HG02798 (cell line): ENCODE results near the gene MAN1A1.

Experiments
- ATAC-seq: cut with Tn5 transposase; IDR thresholded peaks from one replicate; pipeline ENCODE4 v1.9.1; 2021; ENCODE audit warnings: mild to moderate bottlenecking; ENCODE audit not compliant: unreplicated experiment, poor library complexity

MAN1A1 gene

DNA sequence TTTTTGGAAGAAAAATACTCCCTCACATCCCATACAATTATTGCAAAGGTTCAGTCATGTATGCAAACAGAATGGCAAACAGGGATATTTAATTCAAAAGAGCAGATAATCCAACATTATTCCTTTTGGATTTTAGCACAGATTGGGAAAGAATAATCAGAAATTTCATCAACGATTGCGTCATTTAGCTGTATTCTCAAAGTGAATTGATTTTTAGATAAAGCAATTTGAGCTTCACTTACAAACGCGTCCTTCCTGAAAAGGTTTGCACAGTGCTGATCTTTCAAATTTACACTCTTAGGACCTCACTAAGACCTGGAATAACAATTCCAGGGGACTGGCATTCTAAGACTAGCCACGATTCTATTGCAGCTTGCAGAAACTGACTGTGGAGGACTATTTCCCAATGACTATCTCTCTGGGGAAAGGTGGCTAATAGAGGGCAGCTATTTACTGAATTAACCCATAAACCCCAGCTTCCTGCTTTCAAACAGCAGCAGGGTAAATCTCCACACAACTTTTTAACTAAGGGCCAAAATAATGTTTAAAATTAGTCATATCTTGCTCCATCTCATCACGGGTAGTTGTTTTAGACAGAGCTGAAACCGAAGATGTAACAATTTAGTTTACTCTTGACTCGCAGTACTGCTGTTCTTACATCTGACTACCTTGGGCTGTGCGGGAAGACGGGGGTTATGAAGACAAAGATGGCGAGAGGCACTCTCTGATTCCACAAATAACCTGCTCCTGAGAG, 139.9 kb downstream of the MAN1A1 start:
- peak; percentile 54 for ATAC-seq

DNA sequence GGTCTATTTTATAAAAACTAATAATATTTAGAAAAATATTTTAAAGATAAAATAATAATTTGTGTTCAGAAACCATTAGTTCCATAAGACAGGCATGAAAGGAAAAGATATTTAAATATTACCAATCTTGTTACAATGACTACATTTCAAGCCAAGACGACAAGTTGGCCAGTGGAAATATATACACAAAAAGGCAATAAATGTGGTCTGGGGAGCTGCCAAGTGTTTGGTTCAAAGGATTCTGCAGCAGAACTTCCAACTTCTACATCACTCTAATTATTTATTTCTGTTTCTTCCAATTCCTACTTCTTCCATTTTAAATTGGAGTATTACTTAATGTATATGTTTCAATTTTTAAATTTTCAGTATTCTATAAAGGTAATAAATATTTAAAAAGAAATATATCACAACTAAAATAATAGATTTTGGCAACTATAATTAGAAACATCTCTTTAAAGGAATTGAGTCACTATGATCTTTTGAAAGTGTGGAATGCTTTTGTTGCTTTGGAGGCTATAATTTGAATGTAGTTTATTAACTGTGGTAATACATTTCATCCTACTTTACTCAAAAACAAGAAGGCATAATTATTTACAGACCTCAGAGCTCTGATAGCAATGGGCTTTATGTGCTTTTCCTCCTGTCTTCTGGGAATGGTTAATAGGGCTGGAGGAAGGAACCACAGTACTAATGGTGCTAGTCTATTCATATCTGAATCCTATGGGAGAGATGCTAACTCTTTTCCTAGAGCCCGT, 141.4 kb downstream of the MAN1A1 start:
- ATAC-seq: no peak

DNA sequence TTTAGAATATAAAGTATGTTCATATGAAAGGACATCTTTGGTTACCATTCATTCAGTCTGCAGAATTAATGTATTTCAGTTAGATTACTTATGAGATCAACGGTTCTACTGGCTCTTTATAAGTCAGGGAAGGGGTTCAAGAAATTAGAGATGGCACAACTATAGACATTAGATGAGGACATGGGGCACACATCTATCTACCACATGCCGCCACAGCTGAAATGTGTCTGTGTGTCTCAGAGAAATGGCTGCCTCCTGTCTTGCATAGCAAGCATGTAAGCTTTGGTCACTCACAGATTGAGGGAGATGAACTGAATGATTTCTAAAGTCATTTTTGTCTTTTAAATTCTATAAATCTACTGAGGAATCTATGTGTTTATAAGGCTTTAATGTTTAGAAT, 142.2 kb downstream of the MAN1A1 start:
- no peak for ATAC-seq

DNA sequence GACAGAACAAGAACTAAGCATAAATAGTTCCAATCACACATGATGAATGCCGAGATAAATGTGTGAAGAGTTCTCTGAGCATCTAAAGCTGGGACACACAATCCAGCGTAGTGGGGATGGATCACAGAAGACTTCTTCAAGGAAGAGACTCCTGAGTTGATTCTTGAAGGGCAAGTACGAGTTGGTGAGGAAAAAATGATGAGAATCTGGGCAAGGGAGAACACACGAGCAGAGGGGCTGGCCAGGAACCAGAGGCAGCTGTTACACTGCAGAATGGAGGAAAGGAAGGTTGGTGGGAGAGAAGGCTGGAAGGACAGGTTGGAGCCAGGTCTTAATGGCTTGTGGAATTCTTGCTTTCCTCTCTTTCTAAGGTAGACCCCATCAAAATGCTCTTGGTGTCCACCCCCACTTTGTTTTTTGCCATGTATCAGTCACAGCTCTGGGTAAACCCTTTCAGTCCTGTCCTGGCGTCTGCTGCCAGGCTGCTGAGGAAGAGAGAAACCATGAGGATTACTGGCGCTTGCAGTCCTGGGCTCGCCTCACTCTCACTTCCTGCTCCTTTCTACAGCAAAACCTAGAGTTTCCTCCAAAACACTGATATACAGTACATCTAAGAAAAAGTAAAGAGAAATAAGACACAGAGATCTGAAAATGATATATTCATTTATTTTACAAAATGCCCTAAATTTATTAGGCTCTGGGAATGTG, 143.5 kb downstream of the MAN1A1 start:
- ATAC-seq: peak; percentile 76

DNA sequence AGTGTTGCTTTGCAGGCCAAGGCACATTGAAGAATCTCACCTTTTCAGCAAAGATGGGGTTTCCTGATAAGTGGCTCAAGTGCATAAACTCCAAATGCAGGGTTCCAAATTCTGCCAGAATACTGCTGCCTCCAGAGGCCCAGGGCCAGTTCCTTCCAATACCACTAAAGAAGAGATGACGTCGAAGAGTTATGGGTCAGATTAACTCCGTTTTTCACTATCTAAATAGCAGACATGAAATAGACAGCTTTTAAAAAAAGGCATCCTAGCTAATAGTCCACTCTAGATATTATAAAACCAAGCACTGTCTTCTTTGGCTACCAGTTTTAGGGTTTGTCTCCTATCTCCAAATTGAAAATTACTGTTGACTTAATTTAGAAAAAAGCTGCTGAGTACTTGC, 144.8 kb downstream of the MAN1A1 start:
- no peak for ATAC-seq

DNA sequence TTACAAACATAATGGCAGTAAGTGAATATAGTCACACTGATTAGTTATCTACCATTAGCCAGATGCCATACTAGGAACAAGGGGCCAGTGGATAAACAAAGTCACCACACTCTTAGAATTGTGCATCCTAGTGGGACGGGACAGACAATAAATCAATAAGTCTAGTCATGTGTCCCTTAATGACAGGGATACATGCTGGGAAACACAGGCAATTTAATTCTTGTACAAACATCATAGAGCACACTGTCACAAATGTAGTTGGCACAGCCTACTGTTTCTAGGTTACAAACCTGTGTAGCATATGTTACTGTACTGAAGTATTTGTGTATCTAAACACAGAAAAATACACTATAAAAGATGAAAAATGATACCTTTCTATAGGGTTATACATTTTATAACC, 148.1 kb downstream of the MAN1A1 start:
- no peak for ATAC-seq

DNA sequence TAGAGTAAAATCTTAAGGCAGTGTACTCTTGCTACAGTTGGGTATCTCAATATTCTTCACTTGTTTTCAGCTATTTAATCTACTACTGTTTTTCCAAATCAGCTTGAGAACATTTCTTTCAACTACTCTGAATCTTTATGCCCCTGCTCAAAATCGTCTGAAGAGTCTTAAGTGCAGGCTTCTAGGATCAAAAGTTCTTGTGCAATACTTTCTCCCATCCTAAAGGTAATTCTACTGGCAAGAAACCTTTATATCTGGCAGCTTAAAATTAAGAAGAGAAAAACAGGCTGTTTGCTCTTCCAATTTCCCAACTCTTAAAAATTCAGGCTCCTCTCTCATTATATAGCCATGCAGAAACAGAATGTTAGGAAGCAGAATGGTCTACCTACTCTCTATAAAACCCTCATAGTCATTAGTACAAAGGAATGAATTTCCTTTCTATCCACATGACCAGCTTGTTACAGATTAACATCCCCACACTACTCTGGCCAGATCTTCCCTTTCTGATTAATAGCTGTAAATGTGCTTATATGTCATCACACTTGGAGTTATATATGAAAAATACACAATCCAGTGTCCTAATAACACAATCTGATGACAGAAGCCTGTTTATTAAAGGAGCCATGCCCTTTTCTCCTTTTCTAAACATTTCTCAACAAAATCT, 148.9 kb downstream of the MAN1A1 start:
- no peak for ATAC-seq

DNA sequence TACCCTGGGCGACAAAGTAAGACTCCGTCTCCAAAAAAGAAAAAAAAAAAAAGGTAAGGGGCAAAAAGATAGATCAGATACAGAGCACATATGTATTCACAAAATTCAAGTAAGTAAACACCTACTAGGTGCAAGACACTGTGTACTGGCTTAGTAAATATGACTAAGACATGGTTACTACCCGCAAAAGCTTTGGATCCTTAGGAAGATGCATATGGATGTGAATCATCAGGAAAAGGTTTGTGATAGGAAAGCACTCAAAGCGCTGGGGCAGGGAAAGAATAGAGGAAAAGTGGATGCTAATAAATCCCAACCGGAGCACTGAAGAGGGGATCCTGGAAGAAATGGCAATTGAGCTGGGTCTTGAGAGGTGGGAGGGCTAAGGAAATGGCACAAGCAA, 152.3 kb downstream of the MAN1A1 start:
- no peak for ATAC-seq

DNA sequence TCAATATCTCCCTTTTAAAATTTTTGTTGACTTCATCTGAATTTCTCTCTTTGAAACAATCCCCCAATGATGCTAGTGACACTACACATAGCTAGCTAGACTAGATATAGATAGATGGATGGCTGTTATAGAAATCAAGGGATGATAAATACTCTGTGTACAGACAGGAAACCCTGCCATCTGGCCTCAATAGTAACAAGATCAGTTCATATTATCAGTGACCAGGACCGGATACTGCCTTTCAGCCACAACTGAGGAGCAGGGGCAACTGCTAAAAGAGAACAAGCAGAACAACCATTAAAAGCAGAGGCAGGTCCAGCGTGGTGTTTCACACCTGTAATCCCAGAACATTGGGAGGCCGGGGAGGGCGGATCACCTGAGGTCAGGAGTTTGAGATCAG, 152.8 kb downstream of the MAN1A1 start:
- ATAC-seq: no peak

DNA sequence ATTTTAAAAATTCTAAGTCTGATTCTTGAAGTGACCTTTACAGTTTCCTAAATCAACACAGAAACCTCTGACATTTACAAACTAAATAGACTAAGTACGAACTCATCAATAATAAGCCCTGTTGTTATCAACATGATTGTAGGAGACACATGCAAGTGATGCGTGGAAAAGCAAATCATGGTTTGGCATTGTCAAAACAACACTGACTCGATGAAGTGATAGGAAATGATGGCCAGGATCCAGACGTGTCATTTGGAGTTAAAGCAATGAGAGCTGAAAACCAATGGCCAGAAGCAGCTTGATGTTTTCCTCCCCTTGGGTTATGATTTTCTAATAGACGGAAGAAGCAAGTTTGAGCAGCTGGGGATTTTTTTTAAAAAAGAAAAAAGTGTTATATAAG, 153.7 kb downstream of the MAN1A1 start:
- no peak for ATAC-seq

DNA sequence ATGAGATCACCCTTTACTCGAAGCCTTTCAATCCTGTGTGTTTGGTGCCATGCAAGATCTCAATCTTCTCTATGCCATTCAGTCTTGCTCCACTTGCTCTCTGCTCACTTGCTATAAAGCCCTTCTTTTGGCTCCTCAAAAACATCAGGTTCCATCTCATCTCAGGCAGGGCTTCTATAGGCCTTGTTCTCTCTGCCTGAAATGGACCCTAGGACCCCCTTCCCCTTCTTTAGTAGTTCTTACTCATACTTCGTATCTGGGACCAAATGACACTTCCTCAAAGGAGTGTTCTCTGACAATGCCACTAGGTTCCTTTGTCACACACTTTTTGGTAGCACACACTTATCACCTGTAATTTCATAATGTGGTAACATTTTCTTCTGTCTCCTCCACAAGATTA, 154.4 kb downstream of the MAN1A1 start:
- no peak for ATAC-seq

DNA sequence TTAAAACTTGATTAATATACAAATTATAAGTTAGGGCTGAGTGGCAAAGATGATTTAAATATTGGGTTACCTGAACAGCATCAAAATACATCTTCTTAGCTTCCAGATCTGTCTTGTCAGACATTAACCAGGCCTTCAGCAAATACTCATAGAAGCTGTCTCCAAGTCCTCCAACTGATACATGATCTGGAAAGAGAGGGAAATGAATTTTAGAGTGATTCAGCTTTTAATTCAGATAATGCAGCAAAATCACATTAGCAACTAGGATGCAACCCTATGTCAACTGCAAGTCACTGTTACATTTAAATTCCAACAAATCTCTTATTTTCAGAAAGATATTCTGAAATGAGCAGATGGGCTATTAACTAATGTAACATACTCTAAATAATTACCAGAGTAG, 155.9 kb downstream of the MAN1A1 start:
- no peak for ATAC-seq

DNA sequence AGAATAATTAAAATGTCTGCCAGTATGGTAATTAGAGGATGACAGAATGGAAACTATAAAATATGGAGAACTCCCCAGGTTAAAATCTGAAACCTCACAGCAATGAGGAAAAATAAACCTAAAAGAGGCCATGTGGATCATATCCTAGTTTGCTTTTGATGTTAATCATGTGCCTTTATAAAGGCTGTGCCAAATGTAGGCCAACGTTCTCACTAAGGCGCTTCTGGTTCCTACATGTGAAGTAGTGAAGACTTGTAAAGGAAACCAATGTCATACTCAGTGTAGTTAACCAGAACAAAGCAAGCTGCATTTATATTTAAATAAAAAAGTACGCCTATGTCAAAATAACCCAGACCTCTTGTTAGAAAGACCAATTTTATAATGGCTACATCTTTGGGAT, 157.4 kb downstream of the MAN1A1 start:
- ATAC-seq: no peak

DNA sequence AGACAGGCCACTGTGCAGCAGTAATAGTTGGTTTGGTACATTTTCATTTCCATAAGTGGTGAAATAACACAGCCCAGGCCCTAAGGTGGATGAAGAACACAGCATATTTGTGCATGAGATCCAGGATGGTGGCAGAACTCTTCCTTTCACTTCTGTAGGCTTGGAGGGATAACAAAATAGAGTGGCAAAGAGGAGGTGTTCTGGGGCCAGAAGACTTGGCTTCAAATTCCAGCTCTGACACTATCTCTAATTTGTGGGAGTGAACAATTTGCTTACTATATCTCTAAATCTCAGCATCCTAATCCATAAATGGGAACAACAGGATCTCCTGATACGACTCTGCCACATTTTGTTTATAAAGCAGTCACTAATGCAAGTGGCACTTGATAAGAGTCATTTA, 159.4 kb downstream of the MAN1A1 start:
- ATAC-seq: no peak

DNA sequence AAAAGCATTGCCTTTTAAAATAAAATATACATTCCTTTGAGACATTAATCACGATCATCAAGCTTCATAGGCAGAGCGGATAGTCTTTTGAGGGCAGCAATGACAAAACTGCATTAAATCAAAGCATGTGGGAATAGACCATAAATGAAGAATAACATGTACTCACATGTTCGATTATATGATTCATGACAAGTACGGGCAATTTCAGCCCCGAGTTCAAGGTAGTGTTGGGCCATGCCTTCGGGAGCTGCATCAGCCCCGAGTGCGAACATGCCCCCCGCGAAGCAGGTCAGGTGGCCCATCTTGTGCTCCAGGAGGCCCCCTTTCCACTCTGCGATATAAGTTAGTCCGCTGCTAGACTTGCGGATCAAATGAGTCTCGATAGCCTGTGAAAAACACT, 160.1 kb downstream of the MAN1A1 start:
- no peak for ATAC-seq

DNA sequence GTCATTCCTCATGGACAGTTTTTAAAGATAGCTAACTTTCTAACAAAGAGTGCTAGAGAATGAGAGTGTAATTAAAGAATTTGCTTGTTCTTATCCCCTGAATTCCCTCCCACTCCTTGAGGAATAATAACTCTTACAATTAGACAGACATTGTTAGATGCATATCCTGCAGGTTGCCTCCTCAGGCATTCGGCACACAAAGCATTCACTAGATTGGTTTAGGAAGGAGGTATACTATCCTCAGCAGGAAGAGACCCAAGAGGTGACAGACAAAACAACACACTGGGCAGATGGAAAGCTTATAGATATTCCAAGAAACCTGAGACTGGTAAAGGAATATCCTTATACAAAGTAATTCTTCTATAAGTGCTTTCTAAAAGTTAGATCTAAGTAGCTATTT, 162.0 kb downstream of the MAN1A1 start:
- ATAC-seq: no peak

DNA sequence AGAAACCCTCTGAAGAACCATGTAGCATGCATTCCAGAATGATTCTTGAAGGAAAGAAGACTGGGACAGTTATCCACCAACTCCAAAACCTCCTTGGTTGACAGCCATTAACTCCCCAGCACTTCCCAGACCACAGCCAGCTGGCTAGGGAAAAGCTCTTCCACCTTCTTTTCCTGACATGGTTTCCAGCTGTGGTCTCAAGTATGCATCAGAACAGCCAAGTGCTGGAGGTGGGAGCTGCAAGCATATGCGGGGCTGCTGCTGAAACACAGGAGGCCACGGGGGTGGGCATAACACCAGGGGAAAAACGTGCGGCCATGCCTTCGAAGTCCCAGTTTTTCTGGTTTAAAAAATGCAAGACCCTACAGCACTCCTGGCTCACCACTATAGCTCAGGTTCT, 163.1 kb downstream of the MAN1A1 start:
- ATAC-seq: no peak

DNA sequence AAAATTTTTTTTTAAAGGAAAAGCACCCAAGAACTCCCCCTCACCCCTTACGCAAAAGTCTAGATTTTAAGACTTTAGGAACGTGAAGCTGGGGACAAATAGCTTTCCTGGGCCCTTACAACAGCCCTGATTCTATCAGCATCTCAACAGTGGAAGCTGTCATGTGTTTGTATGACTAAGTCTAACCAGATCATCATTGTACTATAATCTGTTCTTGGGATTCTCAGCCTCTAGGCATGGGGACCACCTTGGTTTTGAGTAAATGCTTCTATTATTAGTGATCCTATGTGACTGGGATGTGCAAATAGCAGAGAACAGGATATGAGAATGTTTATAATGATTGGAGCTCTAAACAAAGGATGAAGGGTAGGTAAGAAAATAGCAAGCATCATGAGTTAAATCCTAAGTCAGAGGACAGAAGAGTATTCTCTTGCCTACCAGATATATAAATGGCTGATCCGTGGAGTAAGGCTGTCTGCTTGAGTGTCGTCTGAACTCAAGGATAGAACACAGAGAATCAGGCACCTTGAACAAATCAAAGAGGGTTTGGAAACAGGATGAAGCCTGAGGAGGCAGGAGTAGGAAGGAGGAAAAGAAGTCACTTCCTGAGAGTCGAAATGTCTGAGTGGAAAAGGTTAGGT, 165.4 kb downstream of the MAN1A1 start:
- no peak for ATAC-seq

DNA sequence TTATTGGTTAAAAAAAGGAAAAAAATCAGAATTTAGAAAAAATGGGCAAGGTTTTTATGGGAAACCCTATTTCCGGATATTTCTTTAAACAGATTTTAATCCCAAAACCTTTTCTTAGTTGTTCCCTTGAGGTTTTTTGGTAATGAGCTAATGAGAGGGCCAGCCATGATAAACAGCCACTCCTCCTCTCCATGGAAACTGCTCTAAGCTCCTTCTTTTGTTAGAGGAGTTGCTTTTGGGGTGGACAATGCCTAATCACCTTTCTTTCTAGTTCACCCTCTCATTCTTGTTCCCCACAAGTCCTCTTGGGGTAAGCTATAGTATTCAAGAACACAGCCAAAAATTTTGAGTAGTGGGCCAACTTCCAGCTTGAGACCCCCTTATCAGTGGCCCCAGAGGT, 166.1 kb downstream of the MAN1A1 start:
- no peak for ATAC-seq

DNA sequence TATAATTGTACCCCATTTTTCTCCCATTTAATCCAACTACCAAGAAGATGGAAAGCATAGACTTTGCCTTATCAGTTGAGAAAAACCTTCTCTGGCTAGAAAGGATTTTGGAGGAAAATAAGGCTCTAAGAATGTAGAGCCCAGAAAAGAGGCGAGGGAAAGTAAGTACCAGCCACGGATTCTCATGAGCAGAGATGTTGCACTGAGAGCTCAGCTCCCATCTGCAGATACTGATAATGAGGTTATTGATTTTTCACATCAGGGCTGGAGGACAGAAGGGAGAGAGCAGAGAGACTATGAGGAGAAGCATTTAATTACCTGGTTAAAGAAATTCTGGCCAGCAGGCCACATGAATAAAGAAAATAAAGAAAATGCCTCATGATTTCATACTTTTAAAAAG, 166.7 kb downstream of the MAN1A1 start:
- no peak for ATAC-seq
